C4-2B (cell line): ENCODE results near the gene UGT3A1.
"Not testable (repeated sequence)": the region's sequence is repeated elsewhere in the genome, so short reads cannot be mapped to it uniquely, and the experiment has no call there.

Experiments
- CTCF ChIP-seq: fragments of 450-650 bp; conservative IDR thresholded peaks from 2 replicates; pipeline ENCODE4 v1.5.1; 2017; ENCODE audit warnings: mild to moderate bottlenecking
- ZFX ChIP-seq: fragments of 450-650 bp; IDR thresholded peaks from 2 replicates; pipeline ENCODE4 v1.6.1; 2017

DNA sequence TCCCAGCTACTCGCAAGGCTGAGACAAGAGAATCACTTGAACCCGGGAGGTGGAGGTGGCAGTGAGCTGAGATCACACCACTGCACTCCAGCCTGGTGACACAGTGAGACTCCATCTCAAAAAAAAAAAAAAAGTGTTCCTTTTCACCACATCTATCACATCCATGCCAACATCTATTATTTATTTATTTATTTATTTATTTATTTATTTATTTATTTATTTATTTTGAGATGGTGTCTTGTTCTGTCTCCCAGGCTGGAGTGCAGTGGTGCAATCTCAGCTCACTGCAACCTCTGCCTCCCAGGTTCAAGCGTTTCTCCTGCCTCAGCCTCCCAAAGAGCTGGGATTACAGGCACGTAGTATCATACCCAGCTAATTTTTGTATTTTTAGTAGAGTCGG is 28.4 kb upstream of the UGT3A1 start:
- TF ChIP-seq CTCF, ZFX: not testable (repeated sequence)
